Measurements from ENCODE around the gene CHAF1B.

DNA sequence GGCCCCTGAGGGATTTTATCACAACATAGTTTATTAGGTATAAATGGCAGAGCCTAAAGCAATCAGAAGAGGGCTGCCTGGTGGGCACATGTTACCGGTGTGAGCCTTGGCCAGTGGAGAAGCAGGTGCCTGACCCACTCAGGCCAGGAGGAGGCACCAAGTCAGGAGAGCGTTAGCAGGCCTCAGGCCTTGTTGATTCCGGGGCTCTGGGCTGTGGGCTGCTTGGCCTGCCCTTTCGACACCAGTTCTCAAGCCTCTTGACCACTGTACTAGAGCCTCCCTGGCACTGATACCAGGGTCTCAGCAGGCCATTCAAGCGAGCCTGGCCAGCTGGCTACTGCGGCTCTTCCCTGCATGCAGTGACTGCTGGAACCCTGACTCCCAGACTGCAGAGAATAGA, 73.9 kb downstream of the CHAF1B start:
- TF ChIP-seq CTCF (IDR thresholded peaks at IDR 0.05), result no peak
- no peak for TF ChIP-seq POLR2A (IDR thresholded peaks at IDR 0.05)

Measured in right lobe of liver (tissue), 4 donors.